Parathyroid adenoma (tissue), 2 donors: Measurements from ENCODE around the gene ZNF292.
"Not testable (repeated sequence)": the region's sequence is repeated elsewhere in the genome, so short reads cannot be mapped to it uniquely, and the experiment has no call there.

Experiments
- H2AFZ ChIP-seq: fragments of 300-600 bp; sonication (generic); one replicate; pipeline ENCODE4 v1.7.0; 2017; ENCODE audit warnings: antibody characterized with exemption, mild to moderate bottlenecking
- H3K27ac ChIP-seq: fragments of 300-600 bp; sonication (generic); one replicate; pipeline ENCODE4 v1.7.0; 2017
- H3K27me3 ChIP-seq: fragments of 300-600 bp; sonication (generic); one replicate; pipeline ENCODE4 v1.7.0; 2017; ENCODE audit warnings: low read length; ENCODE audit not compliant: control insufficient read depth, insufficient read depth
- H3K36me3 ChIP-seq: fragments of 300-600 bp; sonication (generic); one replicate; pipeline ENCODE4 v1.7.0; 2017; ENCODE audit warnings: low read length; ENCODE audit not compliant: control insufficient read depth, insufficient read depth
- H3K4me1 ChIP-seq: fragments of 300-600 bp; sonication (generic); one replicate; pipeline ENCODE4 v1.7.0; 2017; ENCODE audit warnings: control low read depth
- H3K4me2 ChIP-seq: fragments of 300-600 bp; sonication (generic); one replicate; pipeline ENCODE4 v1.7.0; 2017; ENCODE audit warnings: low read length
- H3K4me3 ChIP-seq: fragments of 300-600 bp; sonication (generic); one replicate; pipeline ENCODE4 v1.7.0; 2017; ENCODE audit warnings: low read depth, low read length
- H3K79me2 ChIP-seq: fragments of 300-600 bp; sonication (generic); one replicate; pipeline ENCODE4 v1.7.0; 2017; ENCODE audit warnings: control low read depth
- H3K9ac ChIP-seq: fragments of 300-600 bp; sonication (generic); one replicate; pipeline ENCODE4 v1.7.0; 2017; ENCODE audit warnings: mild to moderate bottlenecking
- H3K9me3 ChIP-seq: fragments of 300-600 bp; sonication (generic); one replicate; pipeline ENCODE4 v1.7.0; 2017; ENCODE audit warnings: low read length; ENCODE audit not compliant: control insufficient read depth
- TF ChIP-seq, protein P1 (sequence below): fragments of 300-600 bp; sonication (generic); IDR thresholded peaks from one replicate; pipeline ENCODE4 v1.7.0; 2017; ENCODE audit warnings: antibody characterized with exemption, mild to moderate bottlenecking
- donor health status: primary hyperparathyroidism.

Gene ZNF292

DNA sequence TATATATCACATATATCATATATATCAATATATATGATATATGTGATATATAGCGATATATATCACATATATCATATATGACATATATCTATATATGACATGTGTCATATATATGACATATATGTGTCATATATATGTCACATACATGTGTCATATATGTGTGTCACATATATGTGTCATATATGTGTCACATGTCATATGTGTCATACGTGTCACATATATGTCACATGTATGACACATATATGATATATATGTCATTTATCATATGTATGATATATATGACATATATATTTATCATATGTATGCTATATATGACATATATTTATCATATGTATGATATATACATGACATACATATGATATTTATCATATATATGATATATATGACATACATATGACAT lies 27.6 kb upstream of the ZNF292 start:
- Histone ChIP-seq H3K9me3 (no peaks in the 10 kb centered on the region), H3K27me3 (no peaks in the 10 kb centered on the region), H3K4me2 (no peak overlapping the region), H2AFZ (no peak overlapping the region), H3K36me3 (no peaks in the 10 kb centered on the region), H3K9ac (no peak overlapping the region), H3K79me2 (no peaks in the 10 kb centered on the region), H3K4me3 (no peak overlapping the region), H3K4me1 (no peaks in the 10 kb centered on the region), H3K27ac (no peak overlapping the region)
- TF ChIP-seq, protein P1, sequence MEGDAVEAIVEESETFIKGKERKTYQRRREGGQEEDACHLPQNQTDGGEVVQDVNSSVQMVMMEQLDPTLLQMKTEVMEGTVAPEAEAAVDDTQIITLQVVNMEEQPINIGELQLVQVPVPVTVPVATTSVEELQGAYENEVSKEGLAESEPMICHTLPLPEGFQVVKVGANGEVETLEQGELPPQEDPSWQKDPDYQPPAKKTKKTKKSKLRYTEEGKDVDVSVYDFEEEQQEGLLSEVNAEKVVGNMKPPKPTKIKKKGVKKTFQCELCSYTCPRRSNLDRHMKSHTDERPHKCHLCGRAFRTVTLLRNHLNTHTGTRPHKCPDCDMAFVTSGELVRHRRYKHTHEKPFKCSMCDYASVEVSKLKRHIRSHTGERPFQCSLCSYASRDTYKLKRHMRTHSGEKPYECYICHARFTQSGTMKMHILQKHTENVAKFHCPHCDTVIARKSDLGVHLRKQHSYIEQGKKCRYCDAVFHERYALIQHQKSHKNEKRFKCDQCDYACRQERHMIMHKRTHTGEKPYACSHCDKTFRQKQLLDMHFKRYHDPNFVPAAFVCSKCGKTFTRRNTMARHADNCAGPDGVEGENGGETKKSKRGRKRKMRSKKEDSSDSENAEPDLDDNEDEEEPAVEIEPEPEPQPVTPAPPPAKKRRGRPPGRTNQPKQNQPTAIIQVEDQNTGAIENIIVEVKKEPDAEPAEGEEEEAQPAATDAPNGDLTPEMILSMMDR = no peak

DNA sequence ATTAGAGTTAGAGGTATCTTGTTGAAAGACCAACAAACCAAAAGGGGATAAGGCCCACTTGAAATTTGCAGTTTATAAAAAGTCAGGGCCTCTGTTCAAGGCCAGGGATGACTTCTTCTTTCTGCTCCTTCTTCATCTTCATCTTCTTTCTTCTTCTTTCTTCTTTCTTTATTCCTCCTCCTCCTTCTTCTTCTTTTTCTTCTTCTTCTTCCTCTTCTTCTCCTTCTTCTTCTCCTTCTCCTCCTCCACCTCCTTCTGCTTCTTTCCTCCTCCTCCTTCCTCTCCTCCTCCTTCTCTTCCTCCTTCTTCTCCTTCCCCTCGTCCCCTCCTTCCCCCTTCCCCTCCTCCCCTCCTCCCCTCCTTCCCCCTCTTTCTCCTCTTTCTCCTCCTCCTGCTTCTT lies 18.4 kb upstream of the ZNF292 start:
- H3K79me2 ChIP-seq = no peaks in the 10 kb centered on the region
- TF ChIP-seq, protein P1 = no peak
- no peak overlapping the region for H2AFZ ChIP-seq
- no peaks in the 10 kb centered on the region for H3K9me3 ChIP-seq
- H3K27me3 ChIP-seq = no peaks in the 10 kb centered on the region
- no peak overlapping the region for H3K4me3 ChIP-seq
- H3K4me2 ChIP-seq = no peak overlapping the region
- no peaks in the 10 kb centered on the region for H3K36me3 ChIP-seq
- no peak overlapping the region for H3K27ac ChIP-seq
- H3K4me1 ChIP-seq = no peaks in the 10 kb centered on the region
- H3K9ac ChIP-seq = no peak overlapping the region

DNA sequence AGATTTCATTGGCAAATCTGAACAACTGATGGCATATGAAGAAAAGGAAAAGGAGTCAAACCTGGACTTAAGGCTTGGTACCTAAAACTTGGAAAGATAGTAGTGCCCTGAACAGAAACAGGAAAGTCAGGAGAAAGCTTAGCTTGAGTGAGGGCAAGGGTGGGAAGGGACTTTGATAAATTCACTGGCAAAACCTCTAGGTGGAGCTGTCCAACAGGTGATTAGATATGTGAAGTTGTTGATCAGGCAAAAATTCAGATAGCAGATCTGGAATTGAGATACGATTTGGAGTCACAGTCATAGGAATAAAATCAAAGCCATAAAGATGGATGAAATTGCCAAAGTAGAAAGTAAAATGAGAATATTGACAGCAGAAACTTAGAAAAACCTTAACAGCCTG lies 16.1 kb upstream of the ZNF292 start:
- TF ChIP-seq, protein P1 = peak; percentile 87
- H3K4me1 ChIP-seq = no peaks in the 10 kb centered on the region
- no peaks in the 10 kb centered on the region for H3K9me3 ChIP-seq
- H3K79me2 ChIP-seq = no peaks in the 10 kb centered on the region
- H3K9ac ChIP-seq = no peak overlapping the region
- H3K27ac ChIP-seq = no peak overlapping the region
- H3K4me3 ChIP-seq = no peak overlapping the region
- H2AFZ ChIP-seq = no peak overlapping the region
- H3K36me3 ChIP-seq = no peaks in the 10 kb centered on the region
- H3K27me3 ChIP-seq = no peaks in the 10 kb centered on the region
- no peak overlapping the region for H3K4me2 ChIP-seq

DNA sequence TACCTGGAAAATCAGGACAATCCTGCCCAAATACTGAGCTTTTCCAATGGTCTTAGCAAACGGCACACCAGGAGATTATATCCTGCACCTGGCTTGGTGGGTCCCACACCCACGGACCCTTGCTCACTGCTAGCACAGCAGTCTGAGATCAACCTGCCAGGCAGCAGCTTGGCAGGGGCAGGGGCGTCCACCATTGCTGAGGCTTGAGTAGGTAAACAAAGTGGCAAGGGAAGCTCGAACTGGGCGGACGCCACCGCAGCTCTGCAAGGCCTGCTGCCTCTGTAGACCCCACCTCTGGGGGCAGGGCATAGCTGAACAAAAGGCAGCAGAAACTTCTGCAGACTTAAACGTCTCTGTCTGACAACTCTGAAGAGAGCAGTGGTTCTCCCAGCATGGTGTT lies 15.4 kb upstream of the ZNF292 start:
- H3K9ac ChIP-seq, H3K4me2 ChIP-seq, H3K79me2 ChIP-seq, H3K9me3 ChIP-seq, H3K27ac ChIP-seq, H2AFZ ChIP-seq, H3K4me3 ChIP-seq, H3K4me1 ChIP-seq, H3K27me3 ChIP-seq, H3K36me3 ChIP-seq: not testable (repeated sequence)

DNA sequence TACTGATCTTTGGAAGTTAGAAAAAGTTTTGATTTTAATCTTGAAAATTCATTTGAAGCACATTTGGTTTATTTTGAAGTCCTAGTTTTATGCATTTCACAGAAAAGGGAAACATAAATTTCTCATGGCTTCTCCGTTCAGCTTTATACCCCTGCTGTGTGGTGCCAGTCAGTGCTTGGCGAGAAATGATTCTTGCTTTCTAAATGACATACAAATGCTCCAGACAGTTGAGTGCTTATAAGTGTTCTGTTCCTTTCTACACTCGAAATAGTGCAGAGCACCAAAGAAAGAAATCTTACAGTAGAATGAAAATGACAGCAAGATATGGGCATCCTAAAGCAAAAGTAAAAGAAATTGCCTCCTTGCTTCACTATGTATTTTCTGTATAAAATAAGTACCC lies 9.0 kb upstream of the ZNF292 start:
- no peak overlapping the region for H2AFZ ChIP-seq
- H3K4me3 ChIP-seq = no peak overlapping the region
- H3K4me2 ChIP-seq = no peak overlapping the region
- H3K9me3 ChIP-seq = no peaks in the 10 kb centered on the region
- peaks cover under 1% of the 10 kb centered on the region for H3K79me2 ChIP-seq
- no peak overlapping the region for H3K27ac ChIP-seq
- H3K9ac ChIP-seq = no peak overlapping the region
- H3K27me3 ChIP-seq = no peaks in the 10 kb centered on the region
- H3K4me1 ChIP-seq = no peaks in the 10 kb centered on the region
- TF ChIP-seq, protein P1 = no peak
- no peaks in the 10 kb centered on the region for H3K36me3 ChIP-seq
